CD4-positive, CD25-positive, alpha-beta regulatory T cell (primary cell): Measurements from ENCODE around the gene CTBP1. TPM values are rescaled to one million over a fixed set of nuclear protein-coding genes. Genes with fewer than 3 reads are reported as not detected.
A peak's percentile ranks its signal among the peaks of the same experiment; 100 is the strongest.

Experiments used
- ATAC-seq, 2 donors: fragments of 150-1000 bp; cut with Tn5 transposase; one replicate each; pipeline ENCODE4 v1.10.0; 2021; ENCODE audit warnings: low read depth in 2 of 2, moderate number of reproducible peaks in 2 of 2, moderate library complexity in 1 of 2
- DNase-seq, 3 donors: peaks; one replicate each; pipeline versions ENCODE4 v3.0.0 to v3.0.0-alpha.2; 2012 to 2022; ENCODE audit warnings: mixed read lengths in 1 of 3
- H3K27ac ChIP-seq: one replicate; pipeline ENCODE4 v1.7.0; 2013; ENCODE audit warnings: mild to moderate bottlenecking, low read length; ENCODE audit not compliant: insufficient read depth, poor library complexity, severe bottlenecking
- H3K27me3 ChIP-seq: one replicate; pipeline ENCODE4 v1.7.0; 2013; ENCODE audit warnings: low read length; ENCODE audit not compliant: control insufficient read depth, insufficient read depth
- H3K36me3 ChIP-seq: one replicate; pipeline ENCODE4 v1.7.0; 2013; ENCODE audit warnings: mild to moderate bottlenecking, low read length, moderate library complexity; ENCODE audit not compliant: control insufficient read depth, insufficient read depth
- H3K4me1 ChIP-seq: 2 replicates; pipeline ENCODE4 v1.7.0; 2013; ENCODE audit warnings: mild to moderate bottlenecking, low read length; ENCODE audit not compliant: insufficient read depth, control insufficient read depth, poor library complexity, severe bottlenecking
- H3K4me3 ChIP-seq: one replicate; pipeline ENCODE4 v1.7.0; 2013; ENCODE audit warnings: low read depth, mild to moderate bottlenecking, low read length, moderate library complexity
- H3K9me3 ChIP-seq, 2 experiments: 1 replicate in 1 of 2; 2 replicates in 1 of 2; pipeline ENCODE4 v1.7.0; 2013; ENCODE audit warnings: low read length in 2 of 2, mild to moderate bottlenecking in 1 of 2, moderate library complexity in 1 of 2; ENCODE audit not compliant: control insufficient read depth in 2 of 2
- H3K27ac Mint-ChIP-seq, 3 donors: one replicate each; pipeline ENCODE4 v1.8.0; 2020 to 2022; ENCODE audit warnings: mild to moderate bottlenecking in 3 of 3, mixed read lengths in 3 of 3, moderate library complexity in 2 of 3
- H3K27me3 Mint-ChIP-seq: one replicate; pipeline ENCODE4 v1.8.0; 2022; ENCODE audit warnings: mild to moderate bottlenecking, mixed read lengths
- H3K36me3 Mint-ChIP-seq: one replicate; pipeline ENCODE4 v1.8.0; 2020; ENCODE audit warnings: mixed read lengths
- H3K4me1 Mint-ChIP-seq, 4 donors: one replicate each; pipeline ENCODE4 v1.8.0; 2020 to 2022; ENCODE audit warnings: mixed read lengths in 4 of 4, mild to moderate bottlenecking in 1 of 4
- H3K4me3 Mint-ChIP-seq, 4 donors: one replicate each; pipeline ENCODE4 v1.8.0; 2020 to 2022; ENCODE audit warnings: mild to moderate bottlenecking in 4 of 4, mixed read lengths in 4 of 4, moderate library complexity in 3 of 4
- H3K9me3 Mint-ChIP-seq, 7 donors: one replicate each; pipeline ENCODE4 v1.8.0; 2020 to 2022; ENCODE audit warnings: mixed read lengths in 7 of 7, mild to moderate bottlenecking in 3 of 7, moderate library complexity in 2 of 7
- polyA plus RNA-seq, 4 donors: library from polyadenylated mRNA; unstranded; fragments of 300-500 nt; fragmentation: Illumina TruSeq; gene quantifications; one replicate each; pipeline ENCODE4 v1.2.3, GENCODE V29; 2021
- total RNA-seq: library from RNA; stranded (reverse); gene quantifications from one replicate; pipeline ENCODE4 v1.2.3, GENCODE V29; 2022

CTBP1 gene
- total and polyA plus RNA-seq, 5 donors from 2014 or later, result 32.4 to 198 (median 67.2) TPM

GRCh38 chr4:1207157-1207470, 41.8 kb downstream of the CTBP1 start:
- Histone ChIP-seq H3K9me3 (no peaks in the 10 kb centered on the region), H3K4me1 (peaks cover 22% of the 10 kb centered on the region), H3K27ac (no peak overlapping the region), H3K36me3 (peaks cover 12% of the 10 kb centered on the region), H3K4me3 (no peak overlapping the region), H3K27me3 (no peaks in the 10 kb centered on the region)
- DNase-seq (no peak), ATAC-seq (no peak)
- H3K9me3 Mint-ChIP-seq, result peaks cover 0 to 2% (median 0%) of the 10 kb centered on the region in 7 donors
- peaks cover 2 to 31% (median 17%) of the 10 kb centered on the region in 4 donors for H3K4me1 Mint-ChIP-seq
- no peaks in the 10 kb centered on the region for H3K27me3 Mint-ChIP-seq
- no peak overlapping the region for H3K4me3 Mint-ChIP-seq
- no peak overlapping the region for H3K27ac Mint-ChIP-seq
- peaks cover 3% of the 10 kb centered on the region for H3K36me3 Mint-ChIP-seq

GRCh38 chr4:1206299-1207156, 42.4 kb downstream of the CTBP1 start:
- Mint-ChIP-seq H3K9me3 (peaks cover 0 to 2% (median 0%) of the 10 kb centered on the region in 7 donors), H3K4me3 (no peak overlapping the region), H3K27me3 (no peaks in the 10 kb centered on the region), H3K4me1 (peaks cover 7 to 37% (median 19%) of the 10 kb centered on the region in 4 donors), H3K36me3 (no peaks in the 10 kb centered on the region), H3K27ac (peak overlapping the region in 2 of 3 donors; percentile 69 to 89)
- DNase-seq, result peak in 1 of 3 donors; percentile 0
- Histone ChIP-seq H3K9me3 (no peaks in the 10 kb centered on the region), H3K36me3 (peaks cover 8% of the 10 kb centered on the region), H3K27ac (no peak overlapping the region), H3K4me1 (peaks cover 28% of the 10 kb centered on the region), H3K4me3 (no peak overlapping the region), H3K27me3 (no peaks in the 10 kb centered on the region)
- no peak for ATAC-seq

- Mint-ChIP-seq H3K4me1 (peaks cover 7 to 42% (median 23%) of the 10 kb centered on the region in 4 donors), H3K27ac (no peak overlapping the region), H3K27me3 (no peaks in the 10 kb centered on the region), H3K9me3 (peaks cover 0 to 2% (median 0%) of the 10 kb centered on the region in 7 donors), H3K4me3 (no peak overlapping the region), H3K36me3 (no peaks in the 10 kb centered on the region)
- Histone ChIP-seq H3K27me3 (no peaks in the 10 kb centered on the region), H3K36me3 (peaks cover under 1% of the 10 kb centered on the region), H3K27ac (no peak overlapping the region), H3K4me3 (no peak overlapping the region), H3K9me3 (no peaks in the 10 kb centered on the region), H3K4me1 (peaks cover 36% of the 10 kb centered on the region)
- DNase-seq (no peak), ATAC-seq (no peak)
Observed at GRCh38 chr4:1205586-1206298, 43.2 kb downstream of the CTBP1 start.

GRCh38 chr4:1204828-1205585, 43.9 kb downstream of the CTBP1 start:
- no peak overlapping the region for H3K4me3 ChIP-seq
- H3K27ac ChIP-seq, result no peak overlapping the region
- H3K4me1 Mint-ChIP-seq, result peaks cover 7 to 49% (median 23%) of the 10 kb centered on the region in 4 donors
- DNase-seq (no peak), ATAC-seq (no peak)
- peaks cover 0 to 2% (median 0%) of the 10 kb centered on the region in 7 donors for H3K9me3 Mint-ChIP-seq
- H3K4me1 ChIP-seq, result peaks cover 43% of the 10 kb centered on the region
- no peaks in the 10 kb centered on the region for H3K9me3 ChIP-seq
- peak overlapping the region; percentile 16 to 94 (median 67) for H3K27ac Mint-ChIP-seq
- no peaks in the 10 kb centered on the region for H3K36me3 Mint-ChIP-seq
- H3K27me3 Mint-ChIP-seq, result no peaks in the 10 kb centered on the region
- no peaks in the 10 kb centered on the region for H3K36me3 ChIP-seq
- peak overlapping the region in 2 of 4 donors; percentile 85 to 86 for H3K4me3 Mint-ChIP-seq
- H3K27me3 ChIP-seq, result no peaks in the 10 kb centered on the region

- H3K4me3 Mint-ChIP-seq, result peak overlapping the region in 2 of 4 donors; percentile 85 to 86
- H3K9me3 ChIP-seq, result no peaks in the 10 kb centered on the region
- peaks cover 0 to 1% (median 0%) of the 10 kb centered on the region in 7 donors for H3K9me3 Mint-ChIP-seq
- H3K27me3 ChIP-seq, result no peaks in the 10 kb centered on the region
- peaks cover 7 to 49% (median 23%) of the 10 kb centered on the region in 4 donors for H3K4me1 Mint-ChIP-seq
- H3K36me3 Mint-ChIP-seq, result no peaks in the 10 kb centered on the region
- DNase-seq (no peak), ATAC-seq (no peak)
- peaks cover 47% of the 10 kb centered on the region for H3K4me1 ChIP-seq
- no peak overlapping the region for H3K4me3 ChIP-seq
- peak overlapping the region; percentile 16 to 94 (median 67) for H3K27ac Mint-ChIP-seq
- no peaks in the 10 kb centered on the region for H3K27me3 Mint-ChIP-seq
- no peak overlapping the region for H3K27ac ChIP-seq
- H3K36me3 ChIP-seq, result no peaks in the 10 kb centered on the region
Observed at GRCh38 chr4:1204286-1204827, 44.6 kb downstream of the CTBP1 start.

GRCh38 chr4:1203026-1203616, 45.8 kb downstream of the CTBP1 start:
- Histone ChIP-seq H3K36me3 (no peaks in the 10 kb centered on the region), H3K9me3 (no peaks in the 10 kb centered on the region), H3K27me3 (no peaks in the 10 kb centered on the region), H3K4me3 (no peak overlapping the region), H3K27ac (peak overlapping the region; percentile 87), H3K4me1 (peaks cover 44% of the 10 kb centered on the region)
- DNase-seq, result no peak
- Mint-ChIP-seq H3K4me1 (peaks cover 10 to 48% (median 27%) of the 10 kb centered on the region in 4 donors), H3K36me3 (peaks cover 4% of the 10 kb centered on the region), H3K4me3 (peak overlapping the region; percentile 38 to 47 (median 46)), H3K27me3 (no peaks in the 10 kb centered on the region), H3K9me3 (no peaks in the 10 kb centered on the region), H3K27ac (peak overlapping the region; percentile 67 to 95 (median 82))
- ATAC-seq, result no peak

- Mint-ChIP-seq H3K36me3 (peaks cover 4% of the 10 kb centered on the region), H3K9me3 (no peaks in the 10 kb centered on the region), H3K4me3 (peak overlapping the region in 3 of 4 donors; percentile 38 to 89 (median 87)), H3K27ac (peak overlapping the region; percentile 97 to 99 (median 98)), H3K4me1 (peaks cover 10 to 48% (median 29%) of the 10 kb centered on the region in 4 donors), H3K27me3 (no peaks in the 10 kb centered on the region)
- Histone ChIP-seq H3K27ac (peak overlapping the region; percentile 87), H3K36me3 (no peaks in the 10 kb centered on the region), H3K4me3 (no peak overlapping the region), H3K4me1 (peaks cover 42% of the 10 kb centered on the region), H3K27me3 (no peaks in the 10 kb centered on the region), H3K9me3 (no peaks in the 10 kb centered on the region)
- ATAC-seq, result no peak
- no peak for DNase-seq
Observed at GRCh38 chr4:1202526-1203011, 46.4 kb downstream of the CTBP1 start.
